NCI-H1436 (cell line): ENCODE data around the gene NELFCD.

Experiments
- DNase-seq: peaks from one replicate; lab custom pipeline; 2025; lab: John Stamatoyannopoulos, UW

Gene NELFCD

DNA sequence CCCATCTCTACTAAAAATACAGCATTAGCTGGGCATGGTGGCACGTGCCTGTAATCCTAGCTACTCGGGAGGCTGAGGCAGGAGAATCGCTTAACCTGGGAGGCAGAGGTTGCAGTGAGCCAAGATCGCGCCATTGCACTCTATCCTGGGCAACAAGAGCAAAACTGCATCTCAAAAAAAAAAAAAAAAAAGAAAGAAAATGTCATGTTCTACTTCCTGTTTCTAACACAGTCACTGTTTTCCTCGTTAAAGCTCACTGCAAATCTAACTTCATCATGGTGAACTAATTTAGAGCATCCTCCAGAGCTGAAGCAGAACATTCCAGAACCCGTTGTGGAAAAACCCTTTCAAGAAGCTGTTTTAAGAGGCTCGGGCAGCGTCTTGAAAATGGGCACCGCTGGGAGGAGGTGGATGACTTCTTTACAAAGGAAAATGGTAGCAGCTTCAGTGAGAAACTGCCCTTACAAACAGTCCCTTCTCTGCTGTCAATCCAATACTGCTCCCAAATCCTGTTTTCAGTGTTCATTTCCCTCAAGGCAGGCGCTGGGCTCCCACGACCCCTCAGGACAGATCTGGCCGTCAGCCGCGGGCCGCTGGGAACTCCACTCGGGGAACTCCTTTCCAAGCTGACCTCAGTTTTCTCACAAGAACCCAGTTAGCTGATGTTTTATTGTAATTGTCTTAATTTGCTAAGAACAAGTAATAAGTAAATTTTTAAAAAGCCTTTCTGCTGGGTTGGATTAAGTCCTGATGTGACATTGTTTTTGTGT lies 13.5 kb downstream of the NELFCD start:
- no peak for DNase-seq

DNA sequence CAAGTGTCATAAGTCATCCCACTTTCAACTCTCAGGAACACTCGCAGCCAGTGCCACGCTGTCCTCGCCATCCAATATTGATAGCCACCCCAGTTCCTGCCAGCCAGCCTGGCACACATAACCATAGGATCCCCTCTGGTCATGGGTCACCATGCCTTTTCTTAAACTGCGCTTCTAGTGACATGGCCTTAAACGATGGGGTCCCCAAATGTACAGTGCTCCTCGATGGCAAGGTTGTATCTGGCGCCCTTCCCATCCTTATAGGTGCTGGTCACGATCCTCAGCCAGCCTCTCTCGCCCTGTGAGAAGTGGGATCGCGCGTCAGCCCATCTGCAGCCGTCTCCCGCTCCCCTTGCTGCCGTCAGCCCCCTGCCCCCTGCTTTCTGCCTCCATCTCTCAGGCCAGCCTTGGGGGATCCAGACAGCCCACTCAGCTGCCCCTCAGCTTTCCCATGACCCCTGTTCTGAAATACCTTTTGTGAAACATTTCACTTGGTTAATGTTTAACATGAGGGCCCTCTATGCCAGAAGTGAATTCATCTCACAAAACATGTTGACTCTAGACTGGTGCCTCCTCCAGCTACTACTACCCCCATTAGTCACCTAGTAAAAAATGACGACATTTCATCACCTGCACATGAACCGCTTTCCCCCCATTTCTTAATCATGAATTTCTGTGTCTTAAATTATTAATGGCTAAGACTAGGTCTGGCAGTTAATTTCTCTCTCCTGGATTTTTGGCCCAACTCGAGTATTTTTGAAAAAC lies 14.6 kb downstream of the NELFCD start:
- DNase-seq, result no peak

DNA sequence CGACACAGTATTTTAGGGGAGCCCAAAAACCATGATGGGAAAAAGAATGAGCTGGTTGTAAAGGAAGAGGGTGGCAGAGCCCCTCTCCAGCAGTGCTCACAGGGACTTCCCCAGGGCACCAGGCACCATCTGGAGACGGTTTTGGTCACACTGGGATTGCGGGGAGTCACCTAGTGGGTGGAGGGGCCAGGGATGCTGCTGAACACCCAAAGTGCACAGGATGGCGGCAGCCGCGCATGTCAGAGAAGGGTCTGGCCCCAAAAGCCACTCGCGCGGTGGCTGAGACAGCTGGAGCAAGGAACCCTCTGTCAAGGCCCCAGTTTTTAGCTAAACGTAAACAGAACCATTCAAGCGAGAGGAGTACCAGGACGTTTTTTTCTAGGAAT lies 15.2 kb downstream of the NELFCD start:
- no peak for DNase-seq

DNA sequence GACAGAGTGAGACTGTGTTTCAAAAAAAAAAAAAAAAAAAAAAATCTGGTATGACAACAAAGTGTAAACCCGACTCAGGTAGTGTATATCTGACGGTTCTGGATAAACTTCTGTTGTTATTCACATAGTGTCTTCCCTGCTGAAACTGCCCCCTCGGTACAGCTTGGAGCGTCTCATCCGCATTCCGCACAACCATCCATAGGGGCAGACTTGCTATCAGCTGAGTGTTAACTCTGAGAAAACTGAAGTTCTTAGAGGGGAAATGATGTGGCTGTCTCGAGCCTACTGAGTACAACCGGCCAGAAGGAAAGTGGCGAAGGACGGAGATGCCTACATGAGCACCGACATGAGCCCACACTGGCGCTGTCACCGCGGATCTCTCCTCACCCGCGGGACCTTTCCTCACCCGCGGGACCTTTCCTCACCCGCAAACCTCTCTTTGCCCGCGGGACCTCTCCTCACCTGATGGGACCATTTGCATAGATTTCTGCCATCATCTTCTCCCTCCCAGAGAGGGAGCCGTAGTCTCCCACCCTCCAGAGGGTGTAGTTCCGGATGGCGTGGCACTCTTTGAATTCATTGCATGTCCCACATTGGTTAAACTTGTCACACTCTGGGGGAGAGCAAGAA lies 16.2 kb downstream of the NELFCD start:
- no peak for DNase-seq

DNA sequence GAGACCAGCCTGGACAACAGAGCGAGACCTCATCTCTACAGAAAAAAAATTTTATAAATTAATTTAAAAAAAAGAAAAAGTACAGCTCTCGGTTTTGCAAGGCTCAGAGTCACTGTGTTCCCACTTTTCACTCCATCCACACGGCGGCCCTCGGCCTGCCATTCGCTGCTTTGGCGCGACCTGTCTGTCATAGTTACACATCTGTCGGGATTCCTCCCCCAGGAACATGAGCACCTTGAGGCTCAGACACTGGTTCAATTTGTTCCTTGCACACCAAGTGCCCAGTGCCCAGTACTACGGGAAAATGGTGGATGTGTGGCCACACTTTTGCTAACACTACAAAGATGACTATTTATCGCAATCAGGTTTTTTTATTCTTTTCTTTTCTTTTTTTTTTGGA lies 17.6 kb downstream of the NELFCD start:
- no peak for DNase-seq

DNA sequence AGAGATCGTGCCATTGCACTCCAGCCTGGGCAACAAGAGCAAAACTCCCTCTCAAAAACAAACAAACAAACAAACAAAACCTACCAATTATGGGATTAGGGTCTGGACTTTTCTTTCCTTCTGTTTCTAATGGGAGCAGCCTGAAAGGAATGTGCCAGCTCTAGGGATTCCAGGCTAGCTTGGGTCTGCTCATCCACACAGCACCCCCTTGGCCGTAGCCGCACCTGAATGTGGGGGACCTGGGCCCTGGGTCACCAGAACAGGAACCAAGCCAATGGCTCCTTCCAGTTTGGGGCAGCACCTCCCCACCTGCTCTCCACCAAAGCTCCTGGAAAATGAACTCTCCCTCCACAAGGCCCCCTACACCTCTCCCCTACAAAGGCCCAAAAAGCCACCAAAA lies 19.3 kb downstream of the NELFCD start:
- DNase-seq, result no peak

DNA sequence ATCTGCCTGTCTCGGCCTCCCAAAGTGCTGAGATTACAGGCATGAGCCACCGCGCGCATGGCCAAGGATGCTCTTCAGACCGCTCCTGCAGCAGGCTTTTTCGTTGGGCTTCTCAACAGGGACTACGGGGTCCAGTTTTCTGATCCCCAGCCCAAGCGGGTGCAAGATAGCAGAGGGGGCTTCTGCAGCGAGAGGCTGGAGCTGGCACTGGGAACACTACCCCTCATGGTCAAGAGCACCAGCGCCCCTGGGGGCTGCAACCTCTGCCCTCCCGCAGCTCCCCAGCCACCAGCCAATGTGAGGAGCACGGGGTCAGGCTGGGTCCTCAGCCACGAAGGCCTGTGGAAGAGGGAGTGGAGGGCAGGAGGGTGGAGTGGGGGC lies 20.0 kb downstream of the NELFCD start:
- no peak for DNase-seq

DNA sequence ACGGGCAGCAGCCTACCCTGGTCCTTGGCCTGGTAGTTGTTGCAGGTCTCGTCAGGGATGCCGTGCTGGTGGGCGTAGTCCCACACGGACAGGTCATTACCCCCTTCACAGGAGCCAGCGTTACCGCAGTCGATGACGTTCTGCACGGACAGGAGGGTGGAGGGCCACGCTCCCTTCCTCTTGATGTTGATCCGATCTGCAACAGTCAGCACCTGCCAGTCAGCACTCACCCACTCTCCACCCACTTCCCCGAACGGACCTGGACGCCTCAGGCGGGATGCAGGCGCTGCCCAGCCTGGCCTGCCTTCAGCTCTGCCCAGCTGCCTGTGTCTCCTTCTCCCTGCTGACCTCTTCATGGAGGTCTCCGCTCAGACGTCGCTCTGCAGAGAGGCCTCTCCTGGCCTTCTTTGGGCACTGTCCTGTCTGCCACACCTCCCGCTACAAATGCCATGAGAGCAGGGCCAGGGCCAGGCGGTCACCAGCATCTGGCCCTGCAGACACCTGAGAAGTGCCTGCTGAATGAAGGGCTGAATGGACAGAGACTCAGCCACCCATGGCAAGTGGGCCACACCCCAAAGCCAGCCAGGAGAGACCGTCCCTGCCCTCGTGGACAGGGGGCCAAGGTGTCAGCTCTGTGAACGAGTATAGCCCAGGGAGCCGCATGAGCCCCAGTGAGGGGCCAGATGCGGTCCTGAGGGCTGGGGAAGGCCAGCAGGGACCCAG lies 20.6 kb downstream of the NELFCD start:
- DNase-seq, result no peak

DNA sequence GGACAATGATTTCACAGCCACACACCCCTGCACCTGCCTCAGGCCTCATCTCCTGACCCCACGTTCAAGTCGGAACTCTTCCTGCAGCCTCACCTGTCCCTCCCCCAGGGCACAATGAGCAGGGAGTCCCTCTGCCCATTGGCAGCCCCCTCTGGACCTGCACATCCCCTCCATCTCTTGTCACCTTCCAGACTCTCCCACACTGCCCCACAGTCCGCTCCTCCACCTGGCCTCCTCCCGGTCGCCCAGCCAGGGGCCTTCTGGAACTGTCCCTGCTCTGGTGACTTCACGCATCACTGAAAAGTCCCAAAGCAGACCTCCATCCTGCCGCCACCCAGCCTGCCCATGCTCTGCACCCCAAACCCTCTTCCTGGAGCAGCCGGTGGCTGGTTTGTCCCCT lies 21.3 kb downstream of the NELFCD start:
- DNase-seq, result no peak

DNA sequence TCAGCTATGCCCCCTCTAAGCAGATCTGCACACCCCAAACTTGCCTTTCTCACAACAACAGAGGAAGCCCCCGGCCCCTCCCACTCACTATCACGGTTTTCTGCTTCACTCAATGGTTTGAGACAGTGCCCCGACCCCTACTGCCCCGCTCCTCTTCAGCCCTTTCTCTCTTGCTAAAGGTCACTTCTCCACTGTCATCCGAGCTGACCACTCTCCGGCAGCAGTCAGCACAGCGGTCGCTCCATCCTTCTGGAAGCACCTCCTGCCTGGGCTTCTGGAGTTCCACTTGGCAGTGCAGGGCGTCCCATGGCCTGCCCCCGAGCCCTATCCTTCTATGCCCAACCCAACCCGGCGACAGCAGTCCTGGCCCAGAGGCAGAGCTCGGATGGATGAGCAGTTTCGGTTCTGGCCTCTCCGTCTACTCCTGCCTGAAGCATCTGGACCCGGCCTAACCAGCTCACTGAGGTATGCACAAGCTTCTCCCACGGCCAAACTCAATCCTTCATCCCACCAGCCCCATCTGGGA lies 21.9 kb downstream of the NELFCD start:
- no peak for DNase-seq

DNA sequence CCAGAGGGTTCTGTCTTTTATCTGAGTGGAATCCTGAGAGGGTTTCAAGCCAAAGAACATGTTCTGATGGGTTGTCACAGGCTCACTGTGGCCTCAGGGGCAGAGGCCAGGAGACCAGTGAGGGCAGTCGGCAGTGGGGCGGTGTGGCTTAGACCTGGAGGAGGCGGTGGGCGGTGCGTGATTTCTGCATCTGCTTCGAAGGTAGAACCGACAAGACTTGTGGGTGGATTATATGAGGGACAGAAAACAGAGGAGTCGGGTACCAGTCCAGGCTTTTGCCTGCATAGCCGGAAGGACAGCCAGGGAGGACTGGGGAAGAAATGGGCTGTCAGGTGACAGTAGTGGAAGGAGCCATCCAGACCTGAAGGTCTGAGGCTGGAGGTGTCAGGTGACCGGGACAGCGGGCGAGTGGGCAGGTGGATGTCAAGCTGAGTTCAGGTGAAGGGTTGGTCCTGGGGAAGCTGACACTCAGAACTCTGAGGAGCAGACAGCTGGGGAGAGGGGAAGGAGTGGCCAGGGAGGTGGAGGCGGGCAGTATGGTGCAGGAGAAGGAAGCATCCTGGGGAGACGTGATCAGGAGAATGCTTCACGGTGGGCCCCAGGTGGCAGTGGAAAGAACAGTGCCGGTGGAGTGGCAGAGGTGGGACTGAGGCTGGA lies 22.9 kb downstream of the NELFCD start:
- no peak for DNase-seq

DNA sequence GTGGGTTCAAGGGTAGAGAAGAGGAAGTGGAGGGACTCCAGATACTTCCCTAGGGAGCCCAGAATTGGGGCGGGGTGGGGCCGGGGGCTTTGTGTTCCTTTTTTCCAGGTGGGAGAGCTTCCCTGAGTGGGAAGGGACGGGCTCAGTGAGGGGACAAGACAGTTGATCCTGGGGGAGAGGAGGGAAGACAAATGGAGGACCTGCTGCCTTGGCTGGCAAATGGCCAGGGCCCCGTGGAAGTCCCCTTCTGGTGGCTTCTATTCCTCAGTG lies 23.4 kb downstream of the NELFCD start:
- no peak for DNase-seq

DNA sequence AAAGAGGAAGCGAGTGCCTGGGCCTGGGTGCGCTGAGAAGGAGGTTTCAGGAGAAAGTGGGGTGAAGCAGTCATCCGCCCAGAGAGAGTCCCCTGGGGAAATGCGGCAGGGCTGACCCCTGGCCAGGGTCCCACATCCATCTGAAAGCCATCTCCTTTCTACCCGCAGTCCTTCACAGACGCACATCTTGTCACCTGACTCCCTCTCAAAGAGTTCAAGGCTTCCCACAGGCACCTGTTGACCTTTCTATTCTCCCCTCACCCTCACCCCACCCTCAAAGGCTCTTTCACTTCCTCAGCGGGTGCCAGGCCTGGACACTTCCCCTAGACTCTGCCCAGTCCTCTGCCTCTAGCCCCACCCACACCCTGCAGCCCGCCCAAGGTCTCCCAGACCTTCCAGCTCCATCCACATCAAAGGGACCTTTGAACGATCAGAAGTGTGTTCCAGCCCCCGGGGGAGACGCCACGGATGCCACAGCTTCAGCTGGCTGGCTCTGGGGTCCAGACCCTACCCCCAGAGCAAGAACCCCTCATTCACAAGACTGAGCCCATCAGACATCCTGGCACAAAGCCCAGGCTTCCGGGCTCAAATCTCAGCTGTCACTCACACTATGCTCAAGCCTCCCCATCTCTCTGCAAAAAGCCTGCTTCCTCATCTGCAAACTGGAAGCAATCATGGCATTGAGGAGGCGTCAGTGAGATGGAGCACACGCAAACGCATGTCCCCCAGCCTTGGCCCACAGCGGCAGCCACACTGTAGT lies 23.9 kb downstream of the NELFCD start:
- no peak for DNase-seq

DNA sequence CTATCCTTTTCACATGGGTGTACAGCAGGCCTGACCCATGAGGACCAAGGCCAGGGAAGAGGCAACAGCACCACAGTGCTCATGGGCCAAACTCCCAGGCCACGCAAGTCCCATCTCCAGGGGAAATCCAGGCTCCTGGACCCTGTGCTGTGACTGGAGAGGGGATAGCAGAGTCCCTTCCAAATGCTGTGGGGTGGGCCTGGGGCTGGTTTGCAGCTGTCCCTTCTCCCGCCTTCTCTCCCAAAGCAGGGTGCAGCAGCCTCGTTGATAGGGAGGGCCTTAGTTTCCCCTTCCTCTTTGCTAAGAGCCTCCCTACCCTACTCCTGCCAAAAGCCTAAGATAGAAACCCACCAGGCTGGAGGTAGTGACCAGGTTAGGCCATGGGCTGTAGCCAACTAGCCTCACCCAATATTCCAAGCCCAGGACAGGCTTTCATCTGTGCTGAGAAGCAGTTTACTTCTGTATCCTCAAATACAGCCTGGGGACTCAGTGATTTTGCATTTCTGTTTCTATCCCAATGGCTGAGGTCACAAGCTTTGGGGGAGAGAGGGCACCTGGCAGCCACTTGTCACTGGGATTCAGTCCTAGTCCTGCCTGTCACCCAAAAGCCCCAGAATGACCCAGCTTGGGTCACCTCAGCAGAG lies 24.6 kb downstream of the NELFCD start:
- no peak for DNase-seq

DNA sequence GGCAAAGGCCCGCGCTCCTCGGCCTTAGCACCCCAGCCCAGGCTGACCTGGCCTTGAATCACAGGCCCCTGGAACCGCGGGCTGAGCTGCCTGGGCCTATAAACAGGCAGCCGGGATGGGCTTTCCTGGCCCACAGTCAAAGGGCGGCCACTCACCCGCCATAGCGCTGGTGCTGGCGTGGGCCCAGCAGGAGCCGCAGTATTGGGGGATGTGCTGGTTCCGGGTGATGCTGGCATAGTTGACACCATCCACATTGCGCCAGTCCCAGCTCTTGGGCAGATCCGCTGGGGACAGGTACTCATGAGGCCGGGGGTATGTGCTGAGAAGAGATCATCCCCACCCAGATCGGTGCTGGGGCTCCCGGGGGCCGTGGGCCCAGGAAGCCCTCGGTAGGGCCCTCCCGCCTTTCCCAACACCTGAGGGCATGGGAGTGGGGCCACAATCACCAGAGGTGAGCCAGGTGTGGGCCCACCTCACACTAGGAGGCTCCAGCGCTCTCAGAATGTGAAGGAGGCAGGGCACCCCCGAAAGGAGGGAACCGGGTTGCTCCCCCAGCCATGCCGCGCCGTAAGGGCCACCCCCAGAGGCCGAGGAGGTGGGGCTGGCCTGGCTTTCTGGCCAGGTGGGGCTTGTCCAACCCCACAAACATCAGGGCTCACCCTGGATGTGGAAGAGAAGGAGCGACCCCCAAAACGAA lies 25.3 kb downstream of the NELFCD start:
- DNase-seq, result no peak

DNA sequence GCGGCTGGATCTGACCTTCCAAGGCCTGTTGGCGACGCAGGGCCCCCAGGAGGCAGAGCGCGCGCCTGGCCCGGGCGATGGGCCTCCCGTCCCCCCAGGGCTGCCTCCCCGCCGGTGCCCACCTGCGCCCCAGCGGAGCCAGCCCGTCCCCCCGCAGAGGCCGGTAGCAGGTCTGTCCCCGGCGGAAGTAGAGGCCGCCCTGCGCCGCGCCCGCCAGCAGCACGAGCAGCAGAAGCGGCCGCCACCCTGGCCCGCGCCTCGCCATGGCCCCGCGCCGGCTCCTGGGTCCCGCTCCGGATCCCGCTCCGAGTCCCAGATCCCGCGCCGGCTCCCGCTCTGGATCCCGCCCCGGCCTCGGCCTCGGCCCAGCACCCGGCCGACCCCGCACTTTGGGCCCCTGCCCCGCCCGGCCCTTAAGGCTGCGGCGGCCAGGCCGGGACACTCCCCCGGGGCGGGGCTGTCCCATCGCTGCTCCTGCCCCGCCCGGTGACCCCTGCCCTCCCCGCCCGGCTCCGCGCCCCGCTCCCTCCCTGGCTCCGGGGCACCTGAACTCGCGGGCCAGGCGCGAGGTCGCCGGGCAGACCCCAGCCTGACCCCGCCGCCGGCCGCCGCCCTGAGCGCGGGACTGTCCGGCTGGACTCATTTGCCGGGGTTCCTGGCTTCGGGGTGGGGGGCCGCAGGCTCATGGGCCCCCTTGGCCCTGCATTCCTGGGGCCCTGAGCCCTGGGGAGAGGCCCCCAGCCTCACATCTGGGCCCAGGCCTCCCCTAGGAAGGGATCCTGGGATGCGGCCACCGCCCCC lies 26.0 kb downstream of the NELFCD start, which contains the start of gene CTSZ:
CTSZ (minus strand) TSS at position 391 of the 801 bp plus-strand sequence; CDS start at position 265, 126 bp downstream.
- DNase-seq, result no peak

DNA sequence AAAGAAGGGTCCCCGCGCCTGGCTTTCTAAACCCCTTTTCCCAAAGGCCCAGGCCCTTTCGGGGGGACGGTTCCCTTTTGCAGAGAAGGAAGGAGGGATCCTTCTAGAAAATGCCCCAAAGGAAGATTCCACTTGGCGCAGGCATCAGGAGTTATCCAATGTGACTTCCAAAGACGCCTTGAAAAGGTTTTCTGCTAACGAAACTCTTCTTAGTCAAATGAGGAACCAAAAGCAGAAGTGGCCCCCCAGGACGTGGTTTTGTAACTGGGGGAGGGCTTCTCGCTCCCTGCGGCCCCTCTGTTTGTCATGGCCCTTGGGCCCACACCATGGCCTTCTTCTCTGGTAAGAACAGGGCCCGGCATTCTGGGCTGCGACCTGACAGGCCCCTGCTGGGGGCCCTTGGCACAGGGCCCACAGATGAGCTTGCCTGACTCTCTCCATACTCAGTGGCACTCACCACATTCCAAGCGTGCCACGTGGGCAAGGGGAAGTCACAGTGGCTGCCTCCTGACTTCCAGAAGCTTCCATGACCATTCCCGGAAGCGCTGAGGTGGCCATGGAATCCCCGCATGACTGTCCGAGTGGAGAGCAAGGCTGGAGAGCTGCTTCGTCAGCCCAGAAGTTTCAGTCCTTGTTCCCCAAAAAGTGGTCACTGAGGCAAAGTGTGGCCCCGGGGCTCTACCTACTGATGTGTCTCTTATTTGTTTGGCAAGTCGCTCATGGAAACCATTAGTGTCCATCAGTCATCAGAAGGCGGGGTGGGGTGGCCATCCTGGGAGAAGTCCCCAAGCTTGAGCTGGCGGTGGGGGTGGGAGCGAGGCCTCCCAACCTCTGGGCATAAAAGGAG lies 26.8 kb downstream of the NELFCD start:
- no peak for DNase-seq

DNA sequence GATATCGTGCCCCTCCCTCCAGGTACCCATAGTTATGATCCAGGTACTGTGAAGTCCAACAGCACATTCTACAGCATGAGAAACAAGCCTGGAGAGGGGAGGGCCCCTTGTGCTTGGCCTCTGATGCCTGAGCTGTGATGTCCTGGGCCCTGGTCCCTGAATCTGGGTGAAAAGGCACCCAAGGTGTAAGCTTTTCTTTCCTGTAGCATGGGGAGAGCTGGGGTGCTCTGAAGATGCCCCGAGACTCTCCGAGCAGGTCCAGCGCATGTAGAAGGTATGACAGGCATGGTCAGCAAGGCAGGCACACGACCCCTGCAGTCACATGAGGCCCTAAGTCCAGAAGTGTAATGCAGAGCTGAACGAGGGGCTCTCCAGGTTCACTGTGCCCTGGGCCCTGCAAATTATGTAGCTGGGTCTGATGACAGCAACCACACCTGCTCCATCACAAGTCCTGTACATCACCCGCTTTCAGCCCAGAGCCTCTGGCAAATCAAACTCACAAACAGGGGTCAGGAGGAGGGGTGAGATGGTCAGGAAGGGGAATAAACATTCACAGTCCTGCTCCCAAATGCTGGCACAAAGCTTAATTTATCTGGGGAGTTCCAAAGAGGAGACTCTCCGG lies 27.8 kb downstream of the NELFCD start:
- DNase-seq, result no peak
